Gastrocnemius medialis (tissue), 4 donors: ENCODE results near the gene BCAS2.

ENCODE experiments used
- POLR2A ChIP-seq, 2 donors: fragments of 450-650 bp; IDR thresholded peaks; one replicate each; pipeline ENCODE4 v1.6.1; 2017; ENCODE audit warnings: antibody characterized with exemption in 2 of 2, mild to moderate bottlenecking in 2 of 2, moderate library complexity in 2 of 2
- TF ChIP-seq, protein P1 (sequence below), 5 experiments: fragments of 450-650 bp in 3 of 5; fragments of 200-600 bp in 2 of 5; sonication (generic) in 2 of 5; IDR thresholded peaks in 4 of 5; conservative IDR thresholded peaks in 1 of 5; 1 replicate in 4 of 5; 2 replicates in 1 of 5; pipeline ENCODE4 v1.5.1; 2016 to 2019; ENCODE audit warnings: antibody characterized with exemption in 5 of 5, mild to moderate bottlenecking in 3 of 5, moderate library complexity in 3 of 5

DNA sequence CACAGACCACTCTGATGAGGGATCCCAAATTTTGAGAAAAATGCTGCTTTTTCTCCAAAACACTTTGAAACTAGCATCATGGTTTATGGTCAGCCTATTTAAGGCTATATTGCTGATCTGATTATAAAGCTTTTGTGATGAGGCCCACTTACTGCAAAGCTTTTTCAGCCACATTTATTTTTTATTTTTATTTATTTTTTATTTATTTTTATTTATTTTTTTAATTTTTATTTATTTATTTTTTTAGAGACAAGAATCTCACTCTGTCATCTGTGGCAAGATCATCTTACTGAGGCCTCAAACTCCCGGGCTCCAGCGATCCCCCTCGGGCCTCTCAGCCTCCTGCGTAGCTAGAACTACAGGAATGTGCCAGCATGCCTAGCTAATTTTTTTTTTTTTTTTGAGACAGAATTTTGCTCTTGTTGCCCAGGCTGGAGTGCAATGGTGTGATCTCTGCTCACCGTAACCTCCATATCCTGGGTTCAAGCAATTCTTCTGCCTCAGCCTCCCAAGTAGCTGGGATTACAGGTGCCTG, 5.2 kb upstream of the BCAS2 start:
- TF ChIP-seq POLR2A (IDR thresholded peaks at IDR 0.05), result no peak
- TF ChIP-seq, protein P1, sequence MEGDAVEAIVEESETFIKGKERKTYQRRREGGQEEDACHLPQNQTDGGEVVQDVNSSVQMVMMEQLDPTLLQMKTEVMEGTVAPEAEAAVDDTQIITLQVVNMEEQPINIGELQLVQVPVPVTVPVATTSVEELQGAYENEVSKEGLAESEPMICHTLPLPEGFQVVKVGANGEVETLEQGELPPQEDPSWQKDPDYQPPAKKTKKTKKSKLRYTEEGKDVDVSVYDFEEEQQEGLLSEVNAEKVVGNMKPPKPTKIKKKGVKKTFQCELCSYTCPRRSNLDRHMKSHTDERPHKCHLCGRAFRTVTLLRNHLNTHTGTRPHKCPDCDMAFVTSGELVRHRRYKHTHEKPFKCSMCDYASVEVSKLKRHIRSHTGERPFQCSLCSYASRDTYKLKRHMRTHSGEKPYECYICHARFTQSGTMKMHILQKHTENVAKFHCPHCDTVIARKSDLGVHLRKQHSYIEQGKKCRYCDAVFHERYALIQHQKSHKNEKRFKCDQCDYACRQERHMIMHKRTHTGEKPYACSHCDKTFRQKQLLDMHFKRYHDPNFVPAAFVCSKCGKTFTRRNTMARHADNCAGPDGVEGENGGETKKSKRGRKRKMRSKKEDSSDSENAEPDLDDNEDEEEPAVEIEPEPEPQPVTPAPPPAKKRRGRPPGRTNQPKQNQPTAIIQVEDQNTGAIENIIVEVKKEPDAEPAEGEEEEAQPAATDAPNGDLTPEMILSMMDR (IDR thresholded peaks at IDR 0.05 in 4 of 5, conservative IDR thresholded peaks at IDR 0.05 in 1 of 5), result no peak
